Astrocyte of the cerebellum (primary cell): Measurements from ENCODE around the gene DOP1B.

ENCODE experiments used
- DNase-seq: peaks from one replicate; pipeline ENCODE4 v3.0.0-alpha.2; 2011; ENCODE audit warnings: low read depth
- H3K4me3 ChIP-seq: 2 replicates; pipeline ENCODE4 v1.5.1; 2011; ENCODE audit warnings: mild to moderate bottlenecking, low read depth, low read length, moderate library complexity
- CTCF ChIP-seq: IDR thresholded peaks from 2 replicates; pipeline ENCODE4 v1.5.1; 2012; ENCODE audit warnings: low read length, low read depth, moderate library complexity, mild to moderate bottlenecking; ENCODE audit errors: missing control alignments
- in situ Hi-C: cut with HindIII; loops from 2 replicates; pipeline ENCODE4 v1.10.0; 2017; ENCODE audit warnings: low sequenced_read_pairs

Gene DOP1B

GRCh38 chr21:36163750-36164741 is 7.4 kb downstream of the DOP1B start:
- no peak for TF ChIP-seq CTCF
- DNase-seq = no peak
- no peak overlapping the region for H3K4me3 ChIP-seq
- in situ Hi-C loops = loop anchor here (5.0 kb wide), 1 partner anchor 83 kb away; no protein-coding TSS in a partner anchor

- DNase-seq = no peak
- TF ChIP-seq CTCF = no peak
- H3K4me3 ChIP-seq = no peak overlapping the region
- in situ Hi-C loops = no loop called here
Observed at GRCh38 chr21:36165356-36165755, 8.7 kb downstream of the DOP1B start.

GRCh38 chr21:36166705-36167104 is 10.1 kb downstream of the DOP1B start:
- DNase-seq = no peak
- H3K4me3 ChIP-seq = no peak overlapping the region
- no peak for TF ChIP-seq CTCF
- in situ Hi-C loops = no loop called here

- H3K4me3 ChIP-seq = no peak overlapping the region
- DNase-seq = no peak
- in situ Hi-C loops = no loop called here
- TF ChIP-seq CTCF = no peak
Observed at GRCh38 chr21:36167541-36167940, 10.9 kb downstream of the DOP1B start.

- in situ Hi-C loops = no loop called here
- no peak for DNase-seq
- H3K4me3 ChIP-seq = no peak overlapping the region
- TF ChIP-seq CTCF = peak; percentile 26
Observed at GRCh38 chr21:36169470-36170128, 13.0 kb downstream of the DOP1B start.

- no peak for DNase-seq
Observed at GRCh38 chr21:36170823-36171222, 14.2 kb downstream of the DOP1B start.

More at GRCh38 chr21:36170823-36171222, 14.2 kb downstream of the DOP1B start:
- in situ Hi-C loops = no loop called here
- no peak for TF ChIP-seq CTCF
- H3K4me3 ChIP-seq = no peak overlapping the region
